Right renal cortex interstitium (tissue), 3 donors: ENCODE data around the gene HNRNPUL1. TPM values are rescaled to one million over a fixed set of nuclear protein-coding genes. Genes with fewer than 3 reads are reported as not detected.
"Not testable (repeated sequence)": the region's sequence is repeated elsewhere in the genome, so short reads cannot be mapped to it uniquely, and the experiment has no call there.

Source experiments
- DNase-seq, 3 donors: peaks; one replicate each; pipeline ENCODE4 v3.0.0-alpha.2; 2013; ENCODE audit warnings: low read depth in 3 of 3, low spot score in 2 of 3
- polyA plus RNA-seq, 3 donors: library from polyadenylated mRNA; unstranded; fragments of 120-200 nt; gene quantifications; one replicate each; pipeline ENCODE4 v1.2.1, GENCODE V29; 2013; ENCODE audit not compliant: insufficient read length in 3 of 3

Gene HNRNPUL1
- polyA plus RNA-seq: 100 to 1,000 TPM; 197 to 213 (median 202) TPM

GRCh38 chr19:41263850-41264580 lies at the start of gene HNRNPUL1:
TSS of gene HNRNPUL1 (plus strand) at chr19:41264372. CDS start at chr19:41264504, 132 bp downstream.
- DNase-seq: peak; percentile 100

- no peak for DNase-seq
Measured at GRCh38 chr19:41217741-41218140, 46.4 kb upstream of the HNRNPUL1 start.

GRCh38 chr19:41218249-41218614 lies 45.9 kb upstream of the HNRNPUL1 start:
- DNase-seq: no peak

- DNase-seq: peak; percentile 48 to 68 (median 57)
Measured at GRCh38 chr19:41218615-41219507, 45.3 kb upstream of the HNRNPUL1 start, which contains the start of gene AXL. TSS of gene AXL (plus strand) at chr19:41219223. CDS start at chr19:41219393, 170 bp downstream.

GRCh38 chr19:41219924-41220567 lies 44.1 kb upstream of the HNRNPUL1 start:
- no peak for DNase-seq

GRCh38 chr19:41220811-41221210 lies 43.4 kb upstream of the HNRNPUL1 start:
- no peak for DNase-seq

GRCh38 chr19:41221514-41222205 lies 42.5 kb upstream of the HNRNPUL1 start:
- no peak for DNase-seq

GRCh38 chr19:41222240-41222639 lies 41.9 kb upstream of the HNRNPUL1 start:
- no peak for DNase-seq

GRCh38 chr19:41223431-41224234 lies 40.5 kb upstream of the HNRNPUL1 start:
- DNase-seq: no peak

- DNase-seq: no peak
Measured at GRCh38 chr19:41224632-41225031, 39.5 kb upstream of the HNRNPUL1 start.

GRCh38 chr19:41225238-41226052 lies 38.7 kb upstream of the HNRNPUL1 start:
- DNase-seq: peak; percentile 33 to 50 (median 49)

GRCh38 chr19:41226053-41226873 lies 37.9 kb upstream of the HNRNPUL1 start:
- DNase-seq: no peak

GRCh38 chr19:41226874-41227390 lies 37.2 kb upstream of the HNRNPUL1 start:
- no peak for DNase-seq

GRCh38 chr19:41228486-41228885 lies 35.7 kb upstream of the HNRNPUL1 start:
- no peak for DNase-seq

GRCh38 chr19:41229338-41229737 lies 34.8 kb upstream of the HNRNPUL1 start:
- not testable (repeated sequence) for DNase-seq

- DNase-seq: no peak
Measured at GRCh38 chr19:41230067-41230857, 33.9 kb upstream of the HNRNPUL1 start.

GRCh38 chr19:41232686-41233085 lies 31.5 kb upstream of the HNRNPUL1 start:
- no peak for DNase-seq
